Stimulated activated CD8-positive, alpha-beta memory T cell treated with anti-CD3 and anti-CD28 coated beads, Interleukin-4, amount 100 ng/mL, for 1 hour (primary cell): ENCODE results near the gene IQSEC1.

ENCODE experiments used
- DNase-seq, 2 donors: peaks; one replicate each; pipeline ENCODE4 v3.0.0-alpha.2; 2020; ENCODE audit warnings: low read depth in 2 of 2, low spot score in 1 of 2

IQSEC1 gene

DNA sequence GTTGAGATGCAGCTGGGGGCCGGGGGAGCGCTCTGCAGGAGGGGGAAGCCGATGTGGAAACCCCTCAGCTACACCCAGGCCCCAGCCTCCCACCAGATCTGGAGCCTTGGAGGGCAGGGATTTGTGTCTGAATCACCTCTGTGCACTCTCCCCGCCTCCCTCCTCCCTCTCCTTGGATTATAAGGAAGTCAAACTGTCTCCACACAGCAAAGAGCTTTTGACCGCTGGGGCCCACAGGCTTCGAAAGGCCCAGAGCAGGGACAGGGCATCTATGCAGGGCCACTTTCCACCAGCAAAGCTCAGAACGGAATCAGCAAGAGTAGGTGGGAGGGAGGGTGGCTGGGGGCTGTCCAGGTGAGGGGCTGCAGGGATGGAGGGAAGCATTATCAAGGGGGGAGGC lies 68.9 kb downstream of the IQSEC1 start:
- DNase-seq = no peak

DNA sequence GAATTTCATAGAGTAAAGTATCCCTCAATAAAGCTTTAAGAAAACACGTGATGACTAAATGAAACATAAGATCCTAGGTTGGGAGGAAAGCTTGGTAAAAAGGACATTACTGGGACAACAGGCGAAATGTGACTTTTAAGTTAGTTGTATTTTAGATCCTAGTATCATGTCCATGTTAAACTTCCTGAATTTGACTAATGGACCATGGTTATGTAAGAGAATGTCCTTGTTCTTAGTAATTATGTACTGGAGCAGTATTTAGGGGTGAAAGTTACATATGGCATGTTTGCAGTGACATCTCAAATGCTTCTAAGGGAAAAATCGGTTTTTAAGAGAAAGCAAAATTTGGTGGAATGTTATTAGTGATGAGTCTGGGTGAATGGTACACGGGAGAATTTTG lies 69.6 kb downstream of the IQSEC1 start:
- DNase-seq = no peak

DNA sequence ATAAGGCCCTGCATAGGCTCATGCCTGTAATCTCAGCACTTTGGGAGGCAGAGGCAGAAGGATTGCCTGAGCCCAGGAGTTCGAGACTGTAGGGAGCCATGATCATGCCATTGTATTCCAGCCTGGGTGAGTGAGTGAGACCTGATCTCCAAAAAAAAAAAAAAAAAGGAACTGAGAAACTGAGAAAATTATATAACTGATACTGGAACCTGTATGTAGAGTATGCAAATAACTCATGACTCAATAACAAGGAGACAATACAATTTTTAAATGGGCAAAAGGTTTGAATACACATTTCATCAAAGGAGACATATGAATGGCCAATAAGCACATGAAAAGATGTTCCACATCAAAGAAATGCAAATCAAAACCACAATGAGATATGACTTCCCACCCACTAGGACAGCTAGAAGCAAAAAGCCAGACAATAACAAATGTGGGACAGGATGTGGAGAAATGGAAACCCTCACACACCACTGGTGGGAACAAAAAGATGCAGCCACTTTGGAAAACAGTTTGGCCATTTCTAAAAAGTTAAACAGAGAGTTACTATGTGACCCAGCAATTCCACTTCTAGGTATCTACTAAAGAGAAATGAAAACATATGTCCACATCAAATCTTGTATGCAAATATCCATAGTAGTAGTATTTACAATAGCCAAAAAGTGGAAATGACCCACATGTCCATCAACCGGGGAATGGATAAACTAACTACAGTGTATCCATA lies 70.7 kb downstream of the IQSEC1 start:
- DNase-seq = no peak

GRCh38 chr3:12999147-13000140 lies 73.8 kb downstream of the IQSEC1 start:
- no peak for DNase-seq

- no peak for DNase-seq
Observed at GRCh38 chr3:12998648-12999047, 74.6 kb downstream of the IQSEC1 start.

DNA sequence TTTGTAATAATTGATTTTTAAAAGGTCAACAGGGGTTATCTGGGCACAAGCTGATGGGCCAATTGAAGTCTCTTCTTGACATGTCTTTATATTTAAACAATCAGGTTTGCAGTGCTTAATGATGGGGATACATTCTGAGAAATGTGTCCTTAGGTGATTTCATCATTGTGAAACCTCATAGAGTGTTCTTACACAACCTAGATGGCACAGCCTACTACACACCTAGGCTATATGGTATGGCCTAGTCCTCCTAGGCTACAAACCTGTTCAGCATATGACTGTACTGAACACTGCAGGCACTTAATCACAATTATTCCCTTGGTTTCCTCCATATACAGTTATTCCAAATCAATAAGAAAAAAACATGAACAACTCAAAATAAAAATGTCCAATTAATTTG lies 75.8 kb downstream of the IQSEC1 start:
- no peak for DNase-seq

GRCh38 chr3:12996181-12996506 lies 77.1 kb downstream of the IQSEC1 start:
- DNase-seq = no peak

DNA sequence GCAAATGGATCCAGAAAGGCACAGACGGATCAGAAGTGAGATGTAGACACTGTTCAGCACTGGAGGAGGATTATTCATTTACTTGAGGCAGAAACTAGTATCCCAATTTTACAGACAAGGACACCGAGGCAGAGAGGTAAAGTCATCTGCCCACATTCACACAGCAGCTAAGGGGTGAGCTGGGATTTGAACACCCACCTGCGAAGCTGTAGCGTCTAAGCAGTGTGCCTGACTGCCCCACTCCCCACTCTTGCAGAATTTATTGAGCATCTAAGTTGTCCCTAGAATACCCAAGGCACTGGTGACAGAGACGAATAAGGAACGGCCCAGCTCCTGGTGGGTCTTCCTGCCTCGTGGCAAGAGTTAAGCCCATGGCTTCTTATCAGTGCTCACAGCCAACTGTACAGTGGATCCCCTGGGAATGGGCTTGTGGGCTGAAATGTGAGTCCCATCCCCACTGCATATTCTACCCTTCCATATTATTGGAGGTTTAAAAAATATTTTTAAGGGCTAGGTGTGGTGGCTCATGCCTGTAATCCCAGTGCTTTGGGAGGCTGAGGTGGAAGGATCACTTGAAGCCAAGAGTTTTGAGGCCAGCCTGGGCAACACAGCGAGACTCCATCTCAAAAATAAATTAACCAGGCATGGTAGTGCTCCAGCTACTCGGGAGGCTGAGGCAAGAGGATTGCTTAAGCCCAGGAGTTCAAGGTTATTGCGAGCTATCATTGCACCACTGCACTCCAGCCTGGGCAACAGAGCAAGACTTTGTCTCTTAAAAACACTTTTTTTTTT lies 77.6 kb downstream of the IQSEC1 start:
- DNase-seq = no peak

DNA sequence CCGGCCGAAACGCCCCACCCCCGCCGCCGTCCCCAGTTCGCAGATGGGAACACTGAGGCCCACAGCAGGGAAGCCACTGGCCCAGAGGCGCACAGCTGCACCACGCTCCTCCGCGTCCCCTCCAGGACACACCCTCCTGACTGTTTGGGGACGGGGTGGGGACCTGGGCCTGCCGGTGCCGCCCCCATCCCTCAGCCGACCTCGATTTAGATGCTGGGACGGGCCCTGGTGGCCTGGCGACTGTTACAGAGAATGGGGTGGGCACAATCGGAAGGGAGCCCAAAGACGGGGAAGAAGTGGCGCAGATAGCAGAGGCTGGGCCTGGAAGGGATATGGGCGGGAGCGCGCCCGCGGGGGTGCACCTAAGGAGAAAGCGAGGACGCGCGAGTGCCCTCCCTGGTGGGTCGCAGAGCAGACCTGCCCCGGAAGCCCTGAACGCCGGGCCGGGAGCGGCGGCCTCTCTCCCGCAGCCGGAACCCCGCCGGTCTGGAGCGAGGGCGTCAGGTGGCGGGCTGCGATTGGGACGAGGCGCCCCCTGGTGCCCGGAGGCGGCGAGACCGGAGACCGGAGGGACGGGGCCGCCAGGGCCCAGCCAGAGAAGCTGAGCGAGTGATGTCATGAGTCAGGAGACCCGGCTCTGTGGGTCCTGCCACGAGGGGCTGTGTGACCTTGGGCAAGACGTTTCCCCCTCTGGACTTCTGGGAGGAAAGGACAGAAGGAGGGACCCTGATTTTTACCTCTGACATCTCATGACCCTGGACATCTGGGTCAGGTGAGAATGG lies 78.4 kb downstream of the IQSEC1 start:
- peak in 1 of 2 donors; percentile 73 for DNase-seq

- no peak for DNase-seq
Observed at GRCh38 chr3:12994357-12994606, 78.9 kb downstream of the IQSEC1 start.

GRCh38 chr3:12993517-12994356 lies 79.5 kb downstream of the IQSEC1 start:
- DNase-seq = no peak

DNA sequence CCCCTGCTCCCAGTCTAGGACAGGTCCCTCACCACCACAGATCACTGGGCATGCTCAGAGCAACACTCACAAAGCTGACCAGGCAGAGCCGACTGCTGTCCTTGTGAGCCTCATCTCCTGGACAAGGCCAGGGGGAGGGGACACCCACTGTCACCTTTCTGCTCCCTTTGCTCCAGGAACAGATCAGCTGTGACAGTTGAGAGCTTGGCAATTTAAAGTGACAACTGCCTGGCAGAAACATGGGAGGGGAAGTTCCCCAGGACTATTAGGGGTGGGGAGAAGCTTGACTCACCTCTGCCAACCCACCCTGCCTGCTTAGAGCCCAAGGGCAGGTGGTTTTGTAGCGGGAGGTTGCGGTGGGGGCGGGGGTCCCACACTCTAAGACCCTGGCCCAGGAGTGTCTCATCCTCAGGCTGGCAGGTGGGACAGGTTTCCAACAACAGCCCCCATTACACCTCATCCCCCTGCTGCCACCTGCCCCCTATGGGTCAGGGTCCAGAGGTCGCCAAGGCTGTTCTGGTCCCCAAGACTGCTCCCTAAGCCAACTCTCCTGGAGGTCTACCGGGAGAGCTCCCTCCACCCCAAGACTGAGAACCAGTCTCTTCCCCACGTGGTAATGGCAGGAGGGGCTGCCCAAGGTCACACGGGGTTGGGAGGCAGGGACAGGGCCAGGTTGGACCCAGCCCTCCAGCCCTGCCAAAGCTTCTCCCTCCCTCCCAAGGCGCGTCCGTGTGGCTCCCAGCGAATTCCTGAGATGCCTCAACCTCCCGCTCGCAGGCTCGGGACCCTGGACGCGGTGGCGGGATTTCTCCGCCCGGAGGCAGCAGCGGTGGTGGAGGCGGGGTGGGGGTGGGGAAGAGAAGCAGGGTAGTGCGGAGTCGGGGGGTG lies 80.4 kb downstream of the IQSEC1 start:
- DNase-seq = no peak

- DNase-seq = no peak
Observed at GRCh38 chr3:12991861-12992281, 81.4 kb downstream of the IQSEC1 start.

- DNase-seq = no peak
Observed at GRCh38 chr3:12991481-12991837, 81.8 kb downstream of the IQSEC1 start.

DNA sequence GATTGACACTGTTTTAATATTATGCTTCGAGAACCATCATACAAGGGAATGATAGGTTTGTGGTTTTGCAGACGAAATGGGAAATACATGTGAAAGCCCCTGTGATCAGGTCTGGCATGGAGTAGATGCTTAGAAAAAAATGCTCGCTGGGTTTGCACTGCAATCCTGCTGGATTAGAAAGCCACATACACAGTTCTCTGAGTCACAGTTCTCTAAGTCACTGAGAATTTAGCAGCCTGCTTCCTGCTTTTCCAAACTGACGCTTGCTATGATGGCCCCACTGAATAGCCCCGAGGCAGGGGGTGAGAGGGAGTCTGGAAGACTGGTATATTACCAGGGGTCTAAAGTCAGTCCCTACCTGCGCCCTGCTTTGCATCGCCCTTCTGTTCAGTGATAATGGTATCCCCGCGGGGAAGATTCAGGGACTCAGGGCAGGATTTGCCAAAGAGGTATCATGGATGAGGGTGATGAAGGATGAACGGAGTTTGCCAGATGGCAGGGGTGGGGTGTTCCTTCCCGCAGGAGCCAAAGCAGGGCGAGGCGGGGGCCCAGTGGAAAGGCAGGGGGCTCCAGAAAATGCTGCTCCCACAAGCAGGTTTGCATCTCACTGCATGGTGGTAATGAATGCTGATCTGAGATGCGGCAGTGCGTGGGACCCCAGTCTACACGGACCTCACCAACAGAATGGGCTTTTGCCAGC lies 82.3 kb downstream of the IQSEC1 start:
- no peak for DNase-seq

DNA sequence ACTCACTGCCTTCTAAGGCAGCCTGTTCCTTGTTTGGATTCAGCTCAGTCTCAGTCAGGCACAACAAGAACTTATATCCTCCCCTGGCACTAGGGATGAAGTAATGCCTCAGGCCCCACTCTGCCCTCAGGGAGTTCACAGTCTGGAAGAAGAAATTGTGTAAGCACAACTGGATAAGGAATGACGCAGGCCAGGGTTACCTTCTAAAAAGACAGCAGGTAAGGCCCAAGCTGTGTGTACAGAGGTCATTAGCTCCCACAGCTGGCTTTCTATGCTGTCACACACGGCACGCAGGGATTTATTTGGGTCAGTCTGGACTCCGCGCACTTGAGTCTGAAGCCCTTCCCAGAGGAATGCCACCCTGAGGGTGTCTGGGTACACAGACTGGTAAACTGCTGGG lies 82.9 kb downstream of the IQSEC1 start:
- no peak for DNase-seq

GRCh38 chr3:12988728-12989454 lies 84.3 kb downstream of the IQSEC1 start:
- DNase-seq = no peak

DNA sequence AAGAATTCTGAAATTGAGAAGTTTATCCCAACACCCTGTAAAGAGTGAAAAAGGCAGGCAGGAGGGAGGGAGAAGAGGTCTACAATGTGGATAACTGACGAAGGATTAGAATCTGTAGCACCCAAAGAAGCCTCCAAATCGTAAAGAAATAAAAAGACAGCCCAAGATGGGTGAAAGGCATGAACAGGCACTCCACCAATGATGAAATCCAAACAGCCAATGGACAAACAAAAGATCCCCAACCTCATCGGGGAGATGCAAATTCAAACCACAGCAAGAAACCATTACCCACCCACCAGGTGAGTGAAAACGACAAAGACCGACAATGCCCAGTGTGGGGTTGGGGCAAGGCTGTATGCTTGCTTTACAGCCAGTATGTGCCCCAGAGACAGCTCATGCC lies 85.6 kb downstream of the IQSEC1 start:
- DNase-seq = no peak
